ENCODE results near the gene SNX33.

DNA sequence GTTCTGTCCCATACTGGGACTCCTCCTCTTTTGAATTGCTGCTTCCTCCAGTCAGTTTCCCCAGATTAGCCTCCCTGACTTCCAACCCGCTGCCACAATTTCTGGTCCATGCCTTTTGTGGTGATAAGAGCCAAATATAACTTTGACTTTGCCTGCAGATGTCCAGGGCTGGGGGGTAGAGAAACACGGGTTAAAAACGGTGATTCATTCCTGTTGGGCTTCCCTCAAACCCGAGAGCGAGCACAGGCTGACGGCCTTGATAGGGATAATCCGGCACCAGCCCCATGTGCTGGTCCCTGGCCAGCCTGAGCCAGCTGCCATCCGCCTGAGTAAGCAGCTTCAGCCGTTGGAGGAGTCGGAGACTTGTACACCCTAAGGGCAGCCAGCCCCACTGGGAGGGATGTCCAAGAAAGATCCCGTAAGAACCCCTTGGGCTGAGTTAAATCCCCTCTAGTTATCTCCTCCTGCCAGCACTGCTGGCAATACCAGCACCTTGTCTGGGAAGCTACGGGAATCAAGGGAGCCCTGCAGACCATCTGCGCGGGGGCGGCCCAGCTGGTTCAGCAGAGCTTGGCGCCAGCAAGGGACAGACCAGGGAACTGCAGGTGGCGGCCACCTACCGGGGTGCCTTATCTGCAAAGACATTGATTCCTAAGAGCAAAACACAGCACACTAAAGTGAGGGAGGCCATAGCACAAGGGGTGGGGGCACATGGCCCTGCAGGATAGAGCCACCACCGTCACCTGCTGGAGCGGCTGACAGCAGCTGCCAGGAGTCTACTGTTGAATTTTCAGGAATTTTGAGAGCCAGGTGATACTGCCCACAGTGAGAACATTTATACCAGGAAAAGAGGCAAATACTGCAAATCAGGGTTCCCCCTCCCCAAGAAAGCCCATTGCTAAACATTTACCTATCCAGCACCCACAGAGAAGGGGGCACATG, 46.8 kb downstream of the SNX33 start:
- TF ChIP-seq, protein P1, sequence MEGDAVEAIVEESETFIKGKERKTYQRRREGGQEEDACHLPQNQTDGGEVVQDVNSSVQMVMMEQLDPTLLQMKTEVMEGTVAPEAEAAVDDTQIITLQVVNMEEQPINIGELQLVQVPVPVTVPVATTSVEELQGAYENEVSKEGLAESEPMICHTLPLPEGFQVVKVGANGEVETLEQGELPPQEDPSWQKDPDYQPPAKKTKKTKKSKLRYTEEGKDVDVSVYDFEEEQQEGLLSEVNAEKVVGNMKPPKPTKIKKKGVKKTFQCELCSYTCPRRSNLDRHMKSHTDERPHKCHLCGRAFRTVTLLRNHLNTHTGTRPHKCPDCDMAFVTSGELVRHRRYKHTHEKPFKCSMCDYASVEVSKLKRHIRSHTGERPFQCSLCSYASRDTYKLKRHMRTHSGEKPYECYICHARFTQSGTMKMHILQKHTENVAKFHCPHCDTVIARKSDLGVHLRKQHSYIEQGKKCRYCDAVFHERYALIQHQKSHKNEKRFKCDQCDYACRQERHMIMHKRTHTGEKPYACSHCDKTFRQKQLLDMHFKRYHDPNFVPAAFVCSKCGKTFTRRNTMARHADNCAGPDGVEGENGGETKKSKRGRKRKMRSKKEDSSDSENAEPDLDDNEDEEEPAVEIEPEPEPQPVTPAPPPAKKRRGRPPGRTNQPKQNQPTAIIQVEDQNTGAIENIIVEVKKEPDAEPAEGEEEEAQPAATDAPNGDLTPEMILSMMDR (IDR thresholded peaks at IDR 0.05), result peak in 1 of 4 donors; percentile 14
- TF ChIP-seq POLR2A (IDR thresholded peaks at IDR 0.05), result no peak

All from right lobe of liver (tissue), 4 donors.